ENCODE data around the gene EXOC4. TPM values are rescaled to one million over a fixed set of nuclear protein-coding genes. Genes with fewer than 3 reads are reported as not detected.

EXOC4 gene
- total and polyA plus RNA-seq, 7 donors, result 7.6 to 63.0 (median 29.1) TPM

DNA sequence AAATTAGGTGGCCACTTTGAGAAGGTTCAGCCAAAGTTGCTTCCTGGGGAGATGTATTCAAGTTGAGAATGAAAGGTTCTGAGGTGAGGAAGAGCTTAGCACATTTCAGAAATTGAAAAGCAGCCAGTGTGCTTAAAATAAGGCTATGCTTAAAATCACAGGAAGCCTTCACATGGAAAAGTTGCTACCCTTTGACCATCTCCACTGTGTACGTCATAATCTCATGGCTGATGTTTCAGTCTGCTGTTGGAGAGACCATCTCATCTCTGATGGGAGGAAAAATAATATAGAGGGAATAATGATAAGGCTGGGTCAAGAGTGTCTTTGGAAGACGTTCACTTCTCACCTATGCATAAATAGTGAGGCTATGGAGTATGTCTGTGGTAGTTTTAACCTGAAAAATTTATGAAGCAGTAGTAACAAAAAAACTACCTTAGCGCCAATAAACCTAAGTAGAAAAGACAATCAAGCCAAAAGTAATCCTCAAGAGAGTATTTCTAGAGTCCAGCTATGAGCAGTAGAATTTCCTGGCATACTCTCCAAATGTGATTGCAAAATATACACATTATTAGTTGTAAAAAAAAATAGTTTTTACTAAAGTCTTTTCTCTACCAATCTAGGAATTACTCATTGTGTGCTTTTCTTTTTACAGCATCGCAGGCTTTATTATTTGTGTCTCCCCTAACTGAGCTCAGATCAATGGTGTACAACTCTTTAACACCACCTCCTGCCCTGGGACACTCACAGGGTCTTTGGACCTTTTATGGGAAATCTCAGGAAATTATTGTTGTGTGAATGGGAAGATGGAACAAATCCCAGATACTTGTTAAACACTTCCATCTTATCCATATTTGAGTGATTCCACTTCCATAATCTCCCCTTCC, 439.1 kb downstream of the EXOC4 start:
- Histone ChIP-seq H3K36me3 (ENCODE audit: insufficient read depth in 1 of 2, low read depth in 1 of 2) (no peaks in the 10 kb centered on the region), H3K4me1 (no peaks in the 10 kb centered on the region), H3K9me3 (no peaks in the 10 kb centered on the region), H3K27ac (no peak overlapping the region), H3K27me3 (ENCODE audit: insufficient read depth in 3 of 3, low read length in 2 of 3) (no peaks in the 10 kb centered on the region), H3K4me3 (no peak overlapping the region)
- TF ChIP-seq, protein P1, sequence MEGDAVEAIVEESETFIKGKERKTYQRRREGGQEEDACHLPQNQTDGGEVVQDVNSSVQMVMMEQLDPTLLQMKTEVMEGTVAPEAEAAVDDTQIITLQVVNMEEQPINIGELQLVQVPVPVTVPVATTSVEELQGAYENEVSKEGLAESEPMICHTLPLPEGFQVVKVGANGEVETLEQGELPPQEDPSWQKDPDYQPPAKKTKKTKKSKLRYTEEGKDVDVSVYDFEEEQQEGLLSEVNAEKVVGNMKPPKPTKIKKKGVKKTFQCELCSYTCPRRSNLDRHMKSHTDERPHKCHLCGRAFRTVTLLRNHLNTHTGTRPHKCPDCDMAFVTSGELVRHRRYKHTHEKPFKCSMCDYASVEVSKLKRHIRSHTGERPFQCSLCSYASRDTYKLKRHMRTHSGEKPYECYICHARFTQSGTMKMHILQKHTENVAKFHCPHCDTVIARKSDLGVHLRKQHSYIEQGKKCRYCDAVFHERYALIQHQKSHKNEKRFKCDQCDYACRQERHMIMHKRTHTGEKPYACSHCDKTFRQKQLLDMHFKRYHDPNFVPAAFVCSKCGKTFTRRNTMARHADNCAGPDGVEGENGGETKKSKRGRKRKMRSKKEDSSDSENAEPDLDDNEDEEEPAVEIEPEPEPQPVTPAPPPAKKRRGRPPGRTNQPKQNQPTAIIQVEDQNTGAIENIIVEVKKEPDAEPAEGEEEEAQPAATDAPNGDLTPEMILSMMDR (IDR thresholded peaks at IDR 0.05), result no peak
- DNase-seq, result no peak
- intact Hi-C loops (cut with DNase I), result no loop called here
- no peak for ATAC-seq
- 71 to 80% (median 72%) methylated on average over 4 of the region's 4 CpGs for WGBS, 3 donors

DNA sequence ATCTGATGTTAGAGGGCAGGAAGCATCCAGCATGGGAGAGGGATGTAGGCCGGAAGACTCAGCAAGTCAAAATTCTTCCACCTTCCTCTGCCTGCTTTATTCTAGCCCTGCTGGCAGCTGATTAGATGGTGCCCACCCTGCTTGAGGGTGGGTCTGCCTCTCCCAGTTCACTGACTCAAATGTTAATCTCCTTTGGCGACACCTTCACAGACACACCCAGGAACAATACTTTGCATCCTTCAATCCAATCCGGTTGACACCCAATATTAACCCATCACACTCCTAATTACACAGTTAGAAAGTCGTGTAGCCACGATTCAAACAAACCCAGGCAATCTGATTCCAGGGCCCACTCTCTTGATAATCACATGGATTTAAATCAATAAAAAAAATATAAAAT, 440.4 kb downstream of the EXOC4 start:
- H3K4me1 ChIP-seq, result no peaks in the 10 kb centered on the region
- no peak overlapping the region for H3K27ac ChIP-seq
- intact Hi-C loops (cut with DNase I), result no loop called here
- no peaks in the 10 kb centered on the region for H3K27me3 ChIP-seq (ENCODE audit: insufficient read depth in 3 of 3, low read length in 2 of 3)
- H3K9me3 ChIP-seq, result no peaks in the 10 kb centered on the region
- no peaks in the 10 kb centered on the region for H3K36me3 ChIP-seq (ENCODE audit: insufficient read depth in 1 of 2, low read depth in 1 of 2)
- H3K4me3 ChIP-seq, result no peak overlapping the region
- ATAC-seq (no peak), DNase-seq (no peak)
- 86 to 91% (median 87%) methylated on average over 5 of the region's 5 CpGs for WGBS, 3 donors
- TF ChIP-seq, protein P1 (IDR thresholded peaks at IDR 0.05), result no peak

DNA sequence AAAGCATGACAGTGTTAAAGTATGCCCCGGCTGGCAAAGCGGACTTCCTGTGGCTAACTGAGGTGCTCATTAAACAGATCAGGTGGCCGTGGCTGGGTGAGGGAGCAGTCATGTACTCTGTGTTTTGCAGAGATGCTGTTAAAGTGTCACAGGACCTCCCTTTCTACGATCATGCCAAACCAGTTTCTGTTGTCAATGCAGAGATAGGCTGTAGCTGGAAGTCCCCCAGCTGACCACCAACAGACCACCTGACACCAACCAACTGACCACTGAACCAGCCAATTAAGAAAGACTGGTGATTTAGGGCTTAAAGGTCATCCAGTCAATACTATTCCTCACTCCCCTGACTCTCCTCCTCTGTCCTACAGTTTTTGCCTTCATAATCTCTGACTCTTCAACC, 443.2 kb downstream of the EXOC4 start:
- intact Hi-C loops (cut with DNase I), result no loop called here
- Histone ChIP-seq H3K27me3 (ENCODE audit: insufficient read depth in 3 of 3, low read length in 2 of 3) (no peaks in the 10 kb centered on the region), H3K36me3 (ENCODE audit: insufficient read depth in 1 of 2, low read depth in 1 of 2) (no peaks in the 10 kb centered on the region), H3K4me3 (no peak overlapping the region), H3K4me1 (peaks cover 4% of the 10 kb centered on the region), H3K9me3 (no peaks in the 10 kb centered on the region), H3K27ac (no peak overlapping the region)
- ATAC-seq (no peak), DNase-seq (no peak)
- 61 to 76% (median 68%) methylated on average over 4 of the region's 4 CpGs for WGBS, 3 donors
- TF ChIP-seq, protein P1 (IDR thresholded peaks at IDR 0.05), result no peak

DNA sequence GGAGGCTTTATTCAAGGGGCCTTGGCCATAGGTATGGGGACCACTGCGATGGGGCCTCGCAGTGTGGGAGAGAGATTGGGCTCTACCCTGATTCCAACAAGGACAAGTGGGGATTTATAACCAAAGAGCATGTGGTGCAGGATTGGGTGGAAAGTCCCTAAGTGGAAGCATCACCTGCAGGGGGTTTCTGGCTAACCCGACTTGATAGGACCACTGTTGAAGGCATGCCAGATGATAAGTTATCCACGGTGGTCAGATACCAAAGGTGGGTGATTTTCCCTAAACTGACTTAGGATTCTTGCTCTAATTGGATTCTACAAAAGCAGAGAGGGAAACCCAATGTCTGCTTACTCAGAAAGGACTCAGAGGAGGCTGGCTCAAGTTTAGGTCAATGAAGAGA, 444.7 kb downstream of the EXOC4 start:
- intact Hi-C loops (cut with DNase I), result no loop called here
- peaks cover 4% of the 10 kb centered on the region for H3K4me1 ChIP-seq
- DNase-seq (no peak), ATAC-seq (no peak)
- no peaks in the 10 kb centered on the region for H3K9me3 ChIP-seq
- 94 to 98% (median 96%) methylated on average over 4 of the region's 4 CpGs for WGBS, 3 donors
- no peaks in the 10 kb centered on the region for H3K36me3 ChIP-seq (ENCODE audit: insufficient read depth in 1 of 2, low read depth in 1 of 2)
- no peak overlapping the region for H3K4me3 ChIP-seq
- no peaks in the 10 kb centered on the region for H3K27me3 ChIP-seq (ENCODE audit: insufficient read depth in 3 of 3, low read length in 2 of 3)
- TF ChIP-seq, protein P1 (IDR thresholded peaks at IDR 0.05), result no peak
- H3K27ac ChIP-seq, result no peak overlapping the region
